ENCODE data around the gene TCHH. TPM values are rescaled to one million over a fixed set of nuclear protein-coding genes. Genes with fewer than 3 reads are reported as not detected.
"Not testable (repeated sequence)": the region's sequence is repeated elsewhere in the genome, so short reads cannot be mapped to it uniquely, and the experiment has no call there.

Gene TCHH
- total RNA-seq, 1 donor from 2014 or later = not detected

DNA sequence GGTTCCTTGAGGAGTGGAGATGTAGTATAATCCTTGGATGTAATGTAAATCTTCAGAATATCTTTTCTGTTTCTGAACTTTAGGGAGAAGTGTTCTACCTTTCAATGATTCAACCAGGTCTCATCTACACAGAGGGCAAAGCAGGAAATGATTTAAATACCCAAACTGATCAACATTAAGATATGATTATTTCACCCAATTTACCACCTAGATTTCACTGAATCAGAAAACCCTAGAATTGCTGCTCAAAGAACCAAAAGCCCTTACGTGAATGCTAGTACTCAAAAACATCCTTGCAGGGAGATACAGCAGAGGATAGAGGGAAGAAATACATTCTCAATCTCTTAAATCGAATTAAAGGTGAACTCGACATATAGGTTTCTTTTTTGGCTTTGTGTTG, 38.8 kb upstream of the TCHH start:
- Mint-ChIP-seq H3K27ac (ENCODE audit: unreplicated experiment) (no peak overlapping the region), H3K4me3 (ENCODE audit: unreplicated experiment) (no peak overlapping the region), H3K27me3 (ENCODE audit: low read depth) (peaks cover 30% of the 10 kb centered on the region), H3K36me3 (ENCODE audit: low read depth) (no peaks in the 10 kb centered on the region), H3K9me3 (ENCODE audit: low read depth) (no peaks in the 10 kb centered on the region), H3K4me1 (ENCODE audit: low read depth) (no peaks in the 10 kb centered on the region)
- TF ChIP-seq, protein P1, sequence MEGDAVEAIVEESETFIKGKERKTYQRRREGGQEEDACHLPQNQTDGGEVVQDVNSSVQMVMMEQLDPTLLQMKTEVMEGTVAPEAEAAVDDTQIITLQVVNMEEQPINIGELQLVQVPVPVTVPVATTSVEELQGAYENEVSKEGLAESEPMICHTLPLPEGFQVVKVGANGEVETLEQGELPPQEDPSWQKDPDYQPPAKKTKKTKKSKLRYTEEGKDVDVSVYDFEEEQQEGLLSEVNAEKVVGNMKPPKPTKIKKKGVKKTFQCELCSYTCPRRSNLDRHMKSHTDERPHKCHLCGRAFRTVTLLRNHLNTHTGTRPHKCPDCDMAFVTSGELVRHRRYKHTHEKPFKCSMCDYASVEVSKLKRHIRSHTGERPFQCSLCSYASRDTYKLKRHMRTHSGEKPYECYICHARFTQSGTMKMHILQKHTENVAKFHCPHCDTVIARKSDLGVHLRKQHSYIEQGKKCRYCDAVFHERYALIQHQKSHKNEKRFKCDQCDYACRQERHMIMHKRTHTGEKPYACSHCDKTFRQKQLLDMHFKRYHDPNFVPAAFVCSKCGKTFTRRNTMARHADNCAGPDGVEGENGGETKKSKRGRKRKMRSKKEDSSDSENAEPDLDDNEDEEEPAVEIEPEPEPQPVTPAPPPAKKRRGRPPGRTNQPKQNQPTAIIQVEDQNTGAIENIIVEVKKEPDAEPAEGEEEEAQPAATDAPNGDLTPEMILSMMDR (IDR thresholded peaks at IDR 0.05) = no peak
- no peak for DNase-seq (ENCODE audit: low spot score)

DNA sequence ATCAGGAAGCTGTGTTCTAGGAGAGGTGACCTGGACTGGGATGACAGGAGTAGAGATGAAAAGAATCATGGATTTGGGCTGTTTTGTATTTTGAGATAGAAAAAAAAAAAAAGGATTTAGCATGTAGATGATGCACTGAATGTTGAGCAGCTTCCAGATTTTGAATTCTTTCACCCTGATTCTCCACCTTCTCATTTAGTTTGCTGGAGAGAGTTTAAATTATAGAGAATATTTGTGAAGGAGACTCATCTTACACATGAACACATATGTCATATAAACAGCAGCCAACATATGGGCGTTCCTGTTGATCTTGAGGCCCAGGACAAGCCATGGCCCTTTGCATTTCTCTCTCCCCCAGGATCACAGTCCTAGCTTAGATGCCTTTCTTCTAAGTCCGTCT, 36.4 kb upstream of the TCHH start:
- Mint-ChIP-seq H3K4me3 (ENCODE audit: unreplicated experiment) (no peak overlapping the region), H3K9me3 (ENCODE audit: low read depth) (peaks cover 12% of the 10 kb centered on the region), H3K36me3 (ENCODE audit: low read depth) (no peaks in the 10 kb centered on the region), H3K4me1 (ENCODE audit: low read depth) (no peaks in the 10 kb centered on the region), H3K27me3 (ENCODE audit: low read depth) (peaks cover 29% of the 10 kb centered on the region), H3K27ac (ENCODE audit: unreplicated experiment) (no peak overlapping the region)
- TF ChIP-seq, protein P1 (IDR thresholded peaks at IDR 0.05) = no peak
- DNase-seq (ENCODE audit: low spot score) = no peak

DNA sequence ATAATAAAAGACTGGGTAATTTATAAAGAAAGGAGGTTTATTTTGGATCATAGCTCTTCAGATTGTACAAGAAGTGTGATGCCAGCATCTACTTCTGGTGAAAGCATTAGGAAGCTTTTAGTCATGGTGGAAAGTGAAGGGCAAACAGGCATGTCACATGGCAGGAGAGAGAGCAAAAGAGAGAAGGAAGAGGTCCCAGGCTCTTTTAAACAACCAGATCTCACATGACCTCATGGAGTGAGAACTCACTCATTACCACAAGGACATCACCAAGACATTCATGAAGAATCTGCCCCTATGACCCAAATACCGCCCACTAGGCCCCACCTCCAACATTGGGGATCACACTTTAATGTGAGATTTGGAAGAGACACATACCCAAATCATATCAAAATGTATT, 33.7 kb upstream of the TCHH start:
- Mint-ChIP-seq H3K4me1 (ENCODE audit: low read depth) (no peaks in the 10 kb centered on the region), H3K27me3 (ENCODE audit: low read depth) (peaks cover 27% of the 10 kb centered on the region), H3K9me3 (ENCODE audit: low read depth) (peaks cover 18% of the 10 kb centered on the region), H3K36me3 (ENCODE audit: low read depth) (peaks cover 1% of the 10 kb centered on the region), H3K27ac (ENCODE audit: unreplicated experiment) (no peak overlapping the region), H3K4me3 (ENCODE audit: unreplicated experiment) (no peak overlapping the region)
- DNase-seq (ENCODE audit: low spot score) = no peak
- TF ChIP-seq, protein P1 (IDR thresholded peaks at IDR 0.05) = no peak

DNA sequence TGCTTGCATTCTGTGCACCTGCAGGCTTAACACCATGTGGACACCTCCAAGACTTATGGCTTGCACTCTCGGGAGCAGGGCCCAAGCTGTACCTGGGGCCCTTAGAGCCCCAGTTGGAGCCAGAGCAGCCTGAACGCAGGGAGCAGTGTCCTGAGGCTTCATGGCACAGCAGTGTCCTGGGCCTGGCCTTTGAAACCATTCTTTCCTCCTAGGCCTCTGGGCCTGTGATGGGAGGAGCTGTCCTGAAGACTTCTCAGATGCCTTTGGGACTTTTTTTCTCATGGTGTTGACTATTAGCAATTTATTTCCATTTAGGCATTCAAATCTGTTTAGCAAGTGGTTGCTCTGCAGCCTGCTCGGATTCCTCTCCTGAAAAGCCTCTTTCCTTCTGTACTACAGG, 32.8 kb upstream of the TCHH start:
- no peak for DNase-seq (ENCODE audit: low spot score)
- Mint-ChIP-seq H3K9me3 (ENCODE audit: low read depth) (peaks cover 18% of the 10 kb centered on the region), H3K27me3 (ENCODE audit: low read depth) (peaks cover 23% of the 10 kb centered on the region), H3K36me3 (ENCODE audit: low read depth) (peaks cover 1% of the 10 kb centered on the region), H3K27ac (ENCODE audit: unreplicated experiment) (no peak overlapping the region), H3K4me1 (ENCODE audit: low read depth) (no peaks in the 10 kb centered on the region), H3K4me3 (ENCODE audit: unreplicated experiment) (no peak overlapping the region)
- TF ChIP-seq, protein P1 (IDR thresholded peaks at IDR 0.05) = no peak

DNA sequence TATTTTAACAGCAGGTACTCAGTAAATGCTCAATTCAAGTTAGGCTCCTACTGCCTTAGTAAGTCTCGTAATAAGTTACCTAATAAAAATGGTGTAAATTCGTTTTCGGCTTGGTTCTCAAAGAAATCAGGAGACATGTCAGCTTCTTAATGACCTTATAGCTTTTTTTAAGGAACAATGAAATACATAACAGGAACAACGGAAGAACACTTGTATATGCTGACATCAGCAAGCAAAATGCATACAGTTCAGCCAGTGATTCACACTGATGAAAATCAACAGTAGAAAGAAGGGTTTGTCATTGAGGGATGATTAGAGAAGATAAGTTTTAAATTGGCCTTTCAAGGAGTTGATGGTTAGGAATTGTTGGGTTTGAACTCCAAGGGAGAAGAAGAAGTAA, 30.5 kb upstream of the TCHH start:
- peaks cover 13% of the 10 kb centered on the region for H3K27me3 Mint-ChIP-seq (ENCODE audit: low read depth)
- peaks cover 1% of the 10 kb centered on the region for H3K36me3 Mint-ChIP-seq (ENCODE audit: low read depth)
- no peak overlapping the region for H3K27ac Mint-ChIP-seq (ENCODE audit: unreplicated experiment)
- DNase-seq (ENCODE audit: low spot score) = no peak
- TF ChIP-seq, protein P1 (IDR thresholded peaks at IDR 0.05) = no peak
- H3K4me3 Mint-ChIP-seq (ENCODE audit: unreplicated experiment) = no peak overlapping the region
- no peaks in the 10 kb centered on the region for H3K4me1 Mint-ChIP-seq (ENCODE audit: low read depth)
- H3K9me3 Mint-ChIP-seq (ENCODE audit: low read depth) = peaks cover 18% of the 10 kb centered on the region

DNA sequence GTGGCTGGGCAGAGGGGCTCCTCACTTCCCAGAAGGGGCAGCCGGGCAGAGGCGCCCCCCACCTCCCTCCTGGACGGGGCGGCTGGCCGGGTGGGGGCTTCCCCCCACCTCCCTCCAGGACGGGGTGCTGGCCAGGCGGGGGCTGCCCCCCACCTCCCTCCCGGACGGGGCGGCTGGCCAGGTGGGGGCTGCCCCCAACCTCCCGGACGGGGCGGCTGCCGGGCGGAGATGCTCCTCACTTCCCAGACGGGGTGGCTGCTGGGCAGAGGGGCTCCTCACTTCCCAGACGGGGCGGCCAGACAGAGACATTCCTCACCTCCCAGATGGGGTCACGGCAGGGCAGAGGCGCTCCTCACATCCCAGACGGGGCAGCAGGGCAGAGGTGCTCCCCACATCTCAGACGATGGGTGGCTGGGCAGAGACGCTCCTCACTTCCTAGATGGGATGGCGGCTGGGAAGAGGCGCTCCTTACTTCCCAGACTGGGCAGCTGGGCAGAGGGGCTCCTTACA, 29.5 kb upstream of the TCHH start:
- not testable (repeated sequence) for H3K36me3 Mint-ChIP-seq (ENCODE audit: low read depth); H3K4me3 Mint-ChIP-seq (ENCODE audit: unreplicated experiment); DNase-seq (ENCODE audit: low spot score); H3K27ac Mint-ChIP-seq (ENCODE audit: unreplicated experiment); H3K4me1 Mint-ChIP-seq (ENCODE audit: low read depth)
- Mint-ChIP-seq H3K9me3 (ENCODE audit: low read depth) (peaks cover 18% of the 10 kb centered on the region), H3K27me3 (ENCODE audit: low read depth) (peaks cover 17% of the 10 kb centered on the region)

Data from chondrocyte (in vitro differentiated cells).